ENCODE data around the gene TMEM18. TPM values are rescaled to one million over a fixed set of nuclear protein-coding genes. Genes with fewer than 3 reads are reported as not detected.

Gene TMEM18
- total and polyA plus RNA-seq, 9 of the 15 experiments (the other 6 are each of a cell fraction or from before 2014, with no cell fraction given) = 12.8 to 55.9 (median 21.8) TPM

DNA sequence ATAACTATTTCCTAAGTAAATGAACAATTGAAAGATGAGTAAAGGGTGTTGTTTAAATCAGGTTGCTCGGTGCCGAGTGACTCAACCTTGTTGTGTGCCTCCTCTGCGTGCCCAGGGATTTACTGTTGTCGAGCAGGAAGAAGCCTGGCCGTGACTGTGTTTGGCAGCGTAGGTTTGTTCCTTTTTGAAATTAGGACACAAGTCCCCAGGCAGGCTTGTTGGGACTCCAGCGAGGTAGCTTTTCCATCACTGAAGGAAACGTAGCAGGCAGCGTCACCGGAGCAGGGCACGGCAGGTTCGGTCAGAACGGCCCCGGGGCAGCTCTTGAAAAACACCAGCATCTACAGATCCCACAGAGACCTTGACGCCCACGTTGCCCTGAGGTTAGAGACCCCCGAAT lies 48.6 kb downstream of the TMEM18 start:
- CTCF ChIA-PET (ENCODE audit: low intra/inter-chr PET ratio) = no interaction called here
- H3K27ac ChIP-seq (ENCODE audit: extremely low read depth, low read depth, low read length) = no peak overlapping the region
- H3K4me3 ChIP-seq = no peak overlapping the region
- H2AFZ ChIP-seq (ENCODE audit: low read depth, low read length) = no peak overlapping the region
- no peaks in the 10 kb centered on the region for H3K9me3 ChIP-seq (replicated peaks; ENCODE audit: control insufficient read depth, insufficient read depth, low read depth, low read length)
- H4K20me1 ChIP-seq (replicated peaks; ENCODE audit: control insufficient read depth, insufficient read depth, low read length) = no peaks in the 10 kb centered on the region
- FAIRE-seq (no peak), DNase-seq (ENCODE audit: extremely low read depth in 1 of 4, low spot score in 3 of 4) (no peak), ATAC-seq (no peak)
- no TSS peak for BruUV-seq (replicated peaks)
- H3K4me2 ChIP-seq (ENCODE audit: insufficient read depth, low read length) = no peak overlapping the region
- no peaks in the 10 kb centered on the region for H3K36me3 ChIP-seq (ENCODE audit: control insufficient read depth, insufficient read depth, low read length)
- no peaks in the 10 kb centered on the region for H3K79me2 ChIP-seq (ENCODE audit: control insufficient read depth, insufficient read depth, low read length)
- TF ChIP-seq TGIF2 (CRISPR knock-in tag; IDR thresholded peaks at IDR 0.05) (no peak), TAL1 (IDR thresholded peaks at IDR 0.05) (no peak), GTF2E2 (tag; IDR thresholded peaks at IDR 0.05) (no peak)
- TF ChIP-seq, protein P1, sequence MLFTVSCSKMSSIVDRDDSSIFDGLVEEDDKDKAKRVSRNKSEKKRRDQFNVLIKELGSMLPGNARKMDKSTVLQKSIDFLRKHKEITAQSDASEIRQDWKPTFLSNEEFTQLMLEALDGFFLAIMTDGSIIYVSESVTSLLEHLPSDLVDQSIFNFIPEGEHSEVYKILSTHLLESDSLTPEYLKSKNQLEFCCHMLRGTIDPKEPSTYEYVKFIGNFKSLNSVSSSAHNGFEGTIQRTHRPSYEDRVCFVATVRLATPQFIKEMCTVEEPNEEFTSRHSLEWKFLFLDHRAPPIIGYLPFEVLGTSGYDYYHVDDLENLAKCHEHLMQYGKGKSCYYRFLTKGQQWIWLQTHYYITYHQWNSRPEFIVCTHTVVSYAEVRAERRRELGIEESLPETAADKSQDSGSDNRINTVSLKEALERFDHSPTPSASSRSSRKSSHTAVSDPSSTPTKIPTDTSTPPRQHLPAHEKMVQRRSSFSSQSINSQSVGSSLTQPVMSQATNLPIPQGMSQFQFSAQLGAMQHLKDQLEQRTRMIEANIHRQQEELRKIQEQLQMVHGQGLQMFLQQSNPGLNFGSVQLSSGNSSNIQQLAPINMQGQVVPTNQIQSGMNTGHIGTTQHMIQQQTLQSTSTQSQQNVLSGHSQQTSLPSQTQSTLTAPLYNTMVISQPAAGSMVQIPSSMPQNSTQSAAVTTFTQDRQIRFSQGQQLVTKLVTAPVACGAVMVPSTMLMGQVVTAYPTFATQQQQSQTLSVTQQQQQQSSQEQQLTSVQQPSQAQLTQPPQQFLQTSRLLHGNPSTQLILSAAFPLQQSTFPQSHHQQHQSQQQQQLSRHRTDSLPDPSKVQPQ (CRISPR knock-in tag; IDR thresholded peaks at IDR 0.05; ENCODE audit: borderline replicate concordance) = no peak
- in situ Hi-C loops (cut with MboI) (no loop called here), intact Hi-C loops (cut with micrococcal nuclease) (no loop called here)
- H3K9ac ChIP-seq (ENCODE audit: insufficient read depth in 1 of 2, low read depth in 2 of 2, low read length in 2 of 2) = no peak overlapping the region
- H3K27me3 ChIP-seq (ENCODE audit: control insufficient read depth in 2 of 2, insufficient read depth in 2 of 2, low read length in 2 of 2) = peaks cover 8 to 37% of the 10 kb centered on the region in 2 experiments; a peak in 4 of 5 replicates
- POLR2A ChIA-PET = interaction anchor here (0.6 kb wide), 1 partner anchor 112 kb away, joined by 3 read pairs; no protein-coding TSS in a partner anchor
- H3K4me1 ChIP-seq (replicated peaks in 1 of 2; ENCODE audit: control insufficient read depth in 2 of 2, insufficient read depth in 2 of 2, low read length in 2 of 2) = no peaks in the 10 kb centered on the region
- WGBS (ENCODE audit: insufficient coverage, low coverage, missing lambda C conversion rate) = 25% methylated on average over 17 of the region's 17 CpGs
- H3K9me1 ChIP-seq (ENCODE audit: control insufficient read depth, insufficient read depth, low read length) = no peaks in the 10 kb centered on the region

All from K562 (cell line).